ENCODE data around the gene GRAMD4. TPM values are rescaled to one million over a fixed set of nuclear protein-coding genes. Genes with fewer than 3 reads are reported as not detected.
A peak's percentile ranks its signal among the peaks of the same experiment; 100 is the strongest.

The GRAMD4 gene, protein sequence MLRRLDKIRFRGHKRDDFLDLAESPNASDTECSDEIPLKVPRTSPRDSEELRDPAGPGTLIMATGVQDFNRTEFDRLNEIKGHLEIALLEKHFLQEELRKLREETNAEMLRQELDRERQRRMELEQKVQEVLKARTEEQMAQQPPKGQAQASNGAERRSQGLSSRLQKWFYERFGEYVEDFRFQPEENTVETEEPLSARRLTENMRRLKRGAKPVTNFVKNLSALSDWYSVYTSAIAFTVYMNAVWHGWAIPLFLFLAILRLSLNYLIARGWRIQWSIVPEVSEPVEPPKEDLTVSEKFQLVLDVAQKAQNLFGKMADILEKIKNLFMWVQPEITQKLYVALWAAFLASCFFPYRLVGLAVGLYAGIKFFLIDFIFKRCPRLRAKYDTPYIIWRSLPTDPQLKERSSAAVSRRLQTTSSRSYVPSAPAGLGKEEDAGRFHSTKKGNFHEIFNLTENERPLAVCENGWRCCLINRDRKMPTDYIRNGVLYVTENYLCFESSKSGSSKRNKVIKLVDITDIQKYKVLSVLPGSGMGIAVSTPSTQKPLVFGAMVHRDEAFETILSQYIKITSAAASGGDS
- total RNA-seq: 30.9 and 50.4 TPM in 2 replicates

DNA sequence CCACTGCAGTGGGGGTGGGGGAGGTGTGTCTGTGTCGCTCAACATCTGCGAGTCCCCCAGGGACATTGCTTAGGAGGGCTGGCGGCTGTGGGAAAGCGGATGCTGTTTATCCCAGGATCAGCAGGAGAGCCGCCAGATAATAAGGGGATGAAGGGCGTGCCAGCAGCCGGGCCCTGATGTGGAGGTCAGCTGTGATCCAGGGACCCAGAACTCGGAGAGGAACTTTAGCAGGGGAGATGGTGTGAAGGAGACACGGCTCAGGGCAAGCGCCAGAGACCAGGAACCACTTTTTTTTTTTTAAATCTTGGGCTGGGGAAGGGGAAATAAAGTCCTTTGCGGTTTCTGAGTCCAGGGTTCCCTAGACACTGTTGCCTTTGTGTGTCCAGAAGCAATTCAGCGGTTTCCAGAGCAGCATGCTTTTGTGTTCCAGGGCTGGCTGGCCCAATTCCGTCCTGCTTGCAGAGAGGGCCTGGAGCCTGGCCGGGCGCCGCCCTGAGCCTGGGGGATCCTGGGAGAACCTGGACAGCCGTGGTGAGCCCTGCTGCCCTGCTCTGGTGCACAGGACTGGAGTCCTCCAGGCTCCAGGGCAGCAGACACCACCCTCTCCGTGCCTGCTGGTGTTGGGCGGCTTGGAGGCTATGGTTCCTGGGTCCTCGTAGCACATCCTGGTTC lies at the start of gene GRAMD4:
GRAMD4 (plus strand) TSS at position 557 of the 672 bp plus-strand sequence. CDS start 6,414 bp downstream, outside the sequence.
- no peak for DNase-seq (ENCODE audit: low read depth in 2 of 2)

DNA sequence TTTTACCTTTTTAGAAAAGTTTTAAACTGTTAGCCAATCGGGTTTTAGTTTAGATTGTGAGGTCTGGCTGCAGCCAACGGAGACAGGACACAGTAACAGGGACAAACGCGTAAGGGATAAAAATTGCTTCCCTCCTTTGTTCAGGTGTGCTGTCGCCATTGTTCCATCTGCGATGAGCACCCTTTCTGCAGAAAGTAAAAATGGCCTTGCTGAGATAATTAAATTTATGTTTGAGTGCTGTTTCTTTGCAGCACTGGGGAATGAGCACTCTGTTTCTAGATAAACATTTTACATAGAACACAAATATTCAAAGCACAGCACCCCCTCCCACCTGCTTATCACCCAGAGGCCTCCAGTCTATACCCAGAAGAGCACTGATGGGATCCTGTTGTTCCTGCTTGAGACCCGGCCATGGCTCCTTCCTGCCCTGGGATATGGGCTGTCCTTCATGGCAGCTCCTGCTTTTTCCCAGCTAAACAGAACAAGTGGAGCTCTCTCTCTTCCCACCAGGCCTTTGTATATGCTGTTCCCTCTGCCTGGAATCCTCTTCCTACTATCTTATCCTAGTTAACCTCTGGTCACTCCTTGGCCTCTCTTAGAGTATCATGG lies 48.4 kb upstream of the GRAMD4 start:
- no peak for DNase-seq (ENCODE audit: low read depth in 2 of 2)

DNA sequence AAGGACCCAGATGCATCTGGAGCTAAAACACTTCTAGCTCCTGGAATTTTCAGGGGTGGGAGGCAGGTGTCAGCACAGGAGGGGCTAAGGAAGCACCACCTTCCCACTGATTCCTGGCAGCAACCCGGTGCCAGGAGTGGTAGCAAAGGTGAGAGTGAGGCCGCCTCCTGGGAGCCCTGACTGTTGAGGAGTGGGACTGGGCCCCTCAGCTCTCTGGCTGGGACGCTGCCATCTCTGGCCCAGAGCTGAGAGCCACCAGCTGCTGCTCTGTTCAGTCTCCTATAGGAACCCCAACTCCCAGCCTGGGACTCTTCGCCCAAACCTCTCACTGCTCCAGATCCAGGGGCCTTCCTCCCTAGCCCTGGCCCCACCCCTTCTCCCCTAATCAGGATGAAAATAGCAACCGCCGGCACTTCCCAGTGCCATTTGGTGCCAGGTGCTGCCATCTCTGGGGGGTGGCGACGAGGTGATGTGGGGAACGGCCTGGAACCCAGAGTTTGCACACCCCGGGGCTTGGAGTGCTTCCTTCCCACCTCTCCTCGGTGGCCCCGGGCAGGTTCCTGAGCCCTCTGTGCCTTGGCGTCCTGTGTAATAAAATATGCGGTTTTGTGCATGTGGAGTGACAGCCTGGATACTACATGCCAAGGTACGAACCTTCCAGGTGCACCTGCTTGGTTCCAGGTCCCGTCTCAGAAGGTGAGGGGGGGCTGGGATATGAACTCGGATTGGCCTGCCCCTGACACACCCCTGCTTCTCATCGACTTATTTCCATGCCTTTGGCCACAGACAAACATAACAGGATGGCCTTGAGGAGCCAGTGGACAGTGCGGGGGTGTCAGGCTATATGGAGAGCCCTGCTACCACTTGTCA lies 47.0 kb upstream of the GRAMD4 start:
- no peak for DNase-seq (ENCODE audit: low read depth in 2 of 2)

DNA sequence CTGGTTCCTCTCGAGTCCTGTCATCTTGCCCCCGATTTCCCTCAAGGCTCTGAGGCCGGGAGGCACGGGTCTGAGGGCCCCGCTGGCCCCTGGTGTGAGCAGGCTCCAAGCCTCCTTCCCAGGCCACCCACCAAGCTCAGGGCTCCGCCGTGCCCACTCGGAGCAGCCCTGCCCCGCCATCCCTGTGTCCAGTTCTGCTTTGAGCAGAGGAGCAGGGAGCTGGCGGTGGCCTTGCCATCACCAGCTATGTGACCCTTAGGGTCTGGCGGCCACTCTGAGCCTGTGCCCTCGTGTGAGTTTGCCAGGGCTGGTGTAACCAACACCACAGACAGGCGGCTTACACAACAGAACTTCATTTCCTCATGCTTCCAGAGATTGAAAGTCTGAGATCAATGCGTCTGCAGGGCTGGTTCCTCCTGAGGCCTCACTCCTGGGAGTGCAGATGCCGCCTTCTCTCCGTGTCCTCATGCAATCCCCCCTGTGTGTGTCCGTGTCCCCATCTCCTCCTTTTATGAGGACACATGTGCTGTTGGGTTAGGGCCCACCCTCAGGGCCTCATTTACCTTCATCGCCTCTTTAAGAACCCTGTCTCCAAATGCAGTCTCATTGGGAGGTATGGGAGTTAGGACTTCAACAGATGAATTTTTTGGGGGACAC lies 46.3 kb upstream of the GRAMD4 start:
- no peak for DNase-seq (ENCODE audit: low read depth in 2 of 2)

DNA sequence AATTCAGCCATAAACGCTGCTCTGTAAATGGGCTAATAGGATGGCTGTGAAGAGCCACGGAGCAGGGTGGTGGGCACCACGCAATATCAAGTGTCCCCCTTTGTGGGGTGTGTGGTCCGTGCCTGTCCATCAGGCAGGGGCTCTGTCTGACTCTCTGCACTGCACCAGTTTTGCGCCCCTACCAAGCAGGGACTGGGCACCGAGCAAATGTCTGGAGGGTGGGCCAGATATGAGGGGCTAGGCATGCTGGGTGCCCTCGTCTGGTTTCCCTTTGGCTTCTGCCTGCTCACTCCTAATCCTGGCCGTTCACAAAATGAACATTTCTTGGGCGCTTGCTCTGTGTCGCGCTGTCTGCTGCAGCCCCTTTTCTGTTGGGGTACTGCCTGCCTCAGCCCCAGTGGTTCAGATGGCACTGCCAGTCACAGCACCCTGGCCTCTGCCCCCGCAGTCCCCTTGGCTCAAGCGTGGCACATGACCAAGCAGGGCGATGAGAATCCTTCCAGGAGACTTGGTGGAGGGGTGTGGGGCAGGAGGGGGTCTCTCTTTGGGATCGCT lies 45.7 kb upstream of the GRAMD4 start:
- no peak for DNase-seq (ENCODE audit: low read depth in 2 of 2)

DNA sequence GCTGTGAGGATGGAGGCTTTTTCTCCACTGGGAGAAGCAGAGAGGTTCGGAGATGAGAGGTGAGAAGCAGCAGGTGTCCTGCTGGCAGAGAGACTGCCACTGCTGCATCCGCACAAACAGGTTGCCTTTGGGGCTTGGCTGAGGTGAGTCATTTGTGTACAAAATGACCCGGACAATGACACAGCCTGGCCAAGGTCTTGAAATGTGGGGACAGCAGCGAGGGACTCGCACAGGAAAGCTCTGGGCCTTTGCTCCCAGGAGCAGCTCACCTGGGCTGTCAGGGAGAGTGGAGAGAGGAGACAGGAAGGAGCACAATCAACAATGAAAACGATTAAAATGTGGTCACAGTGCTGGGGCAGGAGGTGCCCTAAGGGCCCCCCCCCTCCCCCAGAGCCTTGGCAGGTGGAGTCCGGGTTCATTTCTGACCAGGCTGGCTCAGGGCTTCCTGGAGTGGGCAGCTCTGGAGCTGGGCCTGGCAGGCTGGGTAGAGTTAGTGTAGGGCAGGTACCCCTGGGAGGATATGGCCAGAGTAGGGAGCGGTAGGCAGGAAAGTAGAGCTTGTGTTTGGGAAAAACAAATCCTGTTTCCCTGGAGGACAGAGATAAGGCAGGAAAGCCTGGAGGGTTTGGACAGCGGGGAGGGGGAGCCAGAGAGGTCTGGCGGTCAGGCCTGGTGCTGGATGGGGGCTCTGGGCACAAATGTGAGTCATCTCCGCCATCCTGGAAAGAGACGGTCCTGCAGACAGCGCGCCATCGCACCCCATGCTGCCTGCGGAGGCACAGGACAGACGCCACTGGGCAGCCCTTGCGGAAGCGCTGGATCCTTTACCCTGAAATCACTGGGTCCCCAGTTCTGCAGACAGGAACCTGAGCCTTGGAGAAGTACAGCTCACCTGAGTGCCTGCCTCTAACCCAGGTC lies 44.9 kb upstream of the GRAMD4 start:
- peak; percentile 76 to 85 for DNase-seq (ENCODE audit: low read depth in 2 of 2)

DNA sequence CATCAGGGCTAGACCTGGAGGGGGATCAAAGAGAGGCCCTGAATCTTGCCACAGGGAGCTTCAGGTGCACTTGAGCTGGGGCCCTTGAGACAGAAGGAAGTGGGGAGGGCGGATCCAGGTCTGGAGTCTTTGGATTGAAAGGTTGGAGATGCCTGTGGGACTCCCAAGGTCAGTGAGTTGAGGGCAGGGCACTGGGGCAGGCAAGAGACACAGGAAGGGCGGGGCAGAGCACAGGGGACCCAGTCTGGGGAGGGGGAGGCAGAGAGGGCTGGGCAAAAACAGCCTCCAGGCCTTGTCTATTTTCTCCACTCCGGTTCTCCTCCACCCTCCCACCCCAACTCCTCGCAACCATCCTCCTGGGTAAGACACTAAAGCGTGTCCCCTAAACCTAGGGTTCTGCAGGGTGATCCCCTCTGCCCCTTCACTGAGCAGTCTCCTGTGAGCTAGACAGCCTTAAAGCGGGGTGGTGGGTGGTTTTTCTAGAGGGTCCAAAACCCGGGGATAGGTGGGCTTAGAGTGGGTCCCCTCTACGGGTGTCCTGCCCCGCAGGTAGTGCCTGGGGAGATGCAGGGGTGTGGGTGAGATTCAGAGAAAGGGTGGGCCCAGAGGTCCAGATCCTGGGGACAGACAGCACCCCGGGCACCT lies 44.2 kb upstream of the GRAMD4 start:
- DNase-seq (ENCODE audit: low read depth in 2 of 2): no peak

DNA sequence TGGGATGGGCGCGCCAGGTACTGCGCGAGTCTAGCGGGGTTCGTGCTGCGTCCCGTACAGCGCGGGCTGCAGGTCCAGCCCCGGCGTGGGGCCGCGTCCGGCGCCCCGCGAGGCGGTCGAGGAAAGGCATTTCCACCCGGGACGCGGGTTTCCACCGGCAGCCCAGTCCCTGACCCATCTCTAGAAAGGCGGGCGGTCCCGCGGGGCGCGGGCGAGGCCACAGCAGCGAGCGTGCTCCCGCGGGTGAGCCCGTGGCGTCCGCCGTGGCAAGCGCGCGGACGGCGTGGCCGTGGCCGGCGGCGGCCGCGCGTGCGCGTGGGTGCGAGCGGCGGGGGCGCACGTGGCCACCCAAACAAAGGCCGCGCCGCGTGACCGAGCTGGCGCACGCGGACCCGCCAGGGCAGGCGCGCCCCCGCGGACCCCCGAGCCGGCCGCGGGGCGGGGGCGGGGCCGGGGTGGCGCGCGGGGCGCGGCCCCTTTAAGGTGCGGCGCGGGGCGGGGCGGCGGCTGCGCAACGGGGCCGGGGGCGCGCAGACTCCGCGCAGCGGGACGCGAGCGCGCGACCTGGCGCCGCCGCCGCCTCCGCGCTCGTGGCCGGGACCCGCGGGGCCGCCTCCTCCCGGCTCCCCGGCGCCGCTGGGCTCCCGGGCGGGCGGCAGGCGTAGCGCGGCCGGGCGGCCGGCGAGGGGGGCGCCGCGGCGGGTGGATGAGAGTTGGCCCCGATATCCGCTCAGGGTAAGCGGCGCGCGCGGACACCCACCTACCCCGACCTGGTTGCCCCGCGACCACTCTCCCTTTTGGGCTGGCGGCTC lies 43.4 kb upstream of the GRAMD4 start:
- DNase-seq (ENCODE audit: low read depth in 2 of 2): peak in 1 of 2 donors; percentile 60

DNA sequence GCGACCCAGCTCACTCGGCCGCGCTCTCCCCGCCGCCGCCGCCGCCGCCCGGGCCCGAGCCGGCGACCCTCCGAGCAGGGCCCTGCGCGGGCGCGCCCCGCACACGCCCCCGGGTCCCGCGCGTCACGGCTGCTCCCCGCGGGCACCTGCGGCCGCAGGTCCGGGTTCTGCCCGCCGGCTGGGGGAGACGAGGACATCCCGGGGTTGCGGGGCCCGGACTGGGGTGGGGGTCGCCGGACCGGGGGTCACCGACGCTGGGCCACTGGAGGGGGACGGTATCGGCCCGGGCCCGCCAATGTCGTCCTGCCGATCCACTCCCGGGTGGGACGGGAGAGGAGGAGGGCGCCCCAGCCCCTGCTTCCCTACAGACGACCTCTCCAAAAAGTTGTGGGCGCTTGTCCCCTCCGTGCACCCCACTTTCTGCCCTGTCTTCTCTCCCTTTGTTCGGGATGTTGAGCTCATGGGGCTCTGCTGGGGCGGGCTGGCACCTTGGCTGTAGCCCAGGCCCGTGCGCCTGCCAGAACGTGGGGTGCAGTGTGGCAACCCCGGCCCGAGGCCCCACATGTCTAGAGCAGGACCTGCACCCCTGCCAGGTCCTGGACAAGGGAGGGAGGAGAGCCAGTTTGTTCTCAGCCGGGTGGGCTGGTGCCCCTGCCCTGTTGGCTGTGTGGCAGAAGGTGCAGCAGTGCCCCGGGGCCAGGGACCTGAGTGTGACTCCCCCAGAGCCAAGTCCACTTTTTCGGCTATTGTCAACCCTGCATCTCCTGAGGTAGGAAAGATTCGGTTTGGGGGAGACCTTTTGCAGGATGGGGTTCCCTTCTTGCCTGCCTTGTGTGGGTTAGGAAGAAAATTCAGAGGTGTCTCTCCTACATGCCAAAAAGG lies 42.6 kb upstream of the GRAMD4 start:
- no peak for DNase-seq (ENCODE audit: low read depth in 2 of 2)

DNA sequence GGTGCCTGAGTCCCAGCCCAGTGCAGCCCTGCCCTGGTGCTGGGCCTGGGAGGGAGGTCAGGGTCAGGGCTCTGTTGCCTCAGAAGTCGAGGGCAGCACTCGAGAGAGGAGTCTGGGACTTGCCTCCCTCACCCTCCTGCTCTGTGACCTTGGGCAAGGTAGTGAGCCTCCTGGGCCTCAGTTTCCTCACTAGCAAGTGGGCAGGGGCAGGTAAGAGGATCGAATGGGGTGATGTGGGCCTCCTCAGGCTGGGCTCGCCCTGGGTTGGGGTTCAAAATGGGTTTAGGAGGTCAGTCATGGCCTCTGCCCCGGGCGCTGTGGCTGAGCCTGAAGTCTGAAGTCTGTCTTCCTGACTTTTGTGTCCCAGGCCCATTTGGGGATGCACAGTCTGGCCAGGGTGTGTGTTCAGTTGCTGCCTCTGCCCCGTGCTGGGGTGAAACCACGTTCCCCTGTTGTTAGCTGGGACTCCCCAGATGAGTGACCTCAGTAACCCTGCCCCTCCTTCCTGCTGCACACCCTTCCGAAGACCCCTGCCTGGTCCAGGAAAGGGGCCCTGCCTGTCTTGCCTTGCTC lies 41.8 kb upstream of the GRAMD4 start:
- DNase-seq (ENCODE audit: low read depth in 2 of 2): no peak

DNA sequence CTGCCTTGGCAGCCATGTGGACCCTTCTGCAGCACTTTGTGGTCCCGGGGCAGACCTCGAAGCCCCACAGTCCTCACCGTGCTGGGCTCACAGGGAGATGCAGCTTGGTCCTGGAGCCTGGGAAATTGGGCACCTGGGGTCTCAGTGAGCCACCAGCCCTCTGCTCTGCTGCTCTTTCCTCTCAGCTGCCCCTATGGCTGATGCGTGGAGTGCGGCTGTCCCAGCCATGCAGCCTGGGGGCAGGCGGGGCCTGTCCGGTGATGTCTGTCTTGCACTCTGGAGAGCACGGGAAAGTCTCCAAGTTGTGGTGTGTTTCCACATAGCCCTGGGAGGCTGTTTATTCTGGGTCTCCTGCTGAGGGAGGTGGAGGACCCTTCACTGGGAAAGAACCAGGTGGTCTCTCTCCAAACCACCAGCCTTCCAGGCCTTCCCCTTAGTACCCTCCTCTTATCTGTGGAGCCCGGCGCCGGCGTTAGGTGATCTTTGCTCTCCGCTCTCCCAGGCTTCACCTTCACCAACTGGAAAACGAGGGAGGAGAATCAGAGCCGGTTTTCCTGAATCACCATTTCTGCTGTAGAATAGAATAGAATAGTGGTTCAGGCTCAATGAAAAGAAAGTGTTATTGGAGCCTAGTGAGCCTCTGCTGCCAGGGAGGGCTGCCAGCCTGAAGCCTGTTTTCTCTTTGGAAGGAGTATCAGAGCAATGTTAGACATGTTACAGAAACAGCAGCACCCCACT lies 41.2 kb upstream of the GRAMD4 start:
- no peak for DNase-seq (ENCODE audit: low read depth in 2 of 2)

DNA sequence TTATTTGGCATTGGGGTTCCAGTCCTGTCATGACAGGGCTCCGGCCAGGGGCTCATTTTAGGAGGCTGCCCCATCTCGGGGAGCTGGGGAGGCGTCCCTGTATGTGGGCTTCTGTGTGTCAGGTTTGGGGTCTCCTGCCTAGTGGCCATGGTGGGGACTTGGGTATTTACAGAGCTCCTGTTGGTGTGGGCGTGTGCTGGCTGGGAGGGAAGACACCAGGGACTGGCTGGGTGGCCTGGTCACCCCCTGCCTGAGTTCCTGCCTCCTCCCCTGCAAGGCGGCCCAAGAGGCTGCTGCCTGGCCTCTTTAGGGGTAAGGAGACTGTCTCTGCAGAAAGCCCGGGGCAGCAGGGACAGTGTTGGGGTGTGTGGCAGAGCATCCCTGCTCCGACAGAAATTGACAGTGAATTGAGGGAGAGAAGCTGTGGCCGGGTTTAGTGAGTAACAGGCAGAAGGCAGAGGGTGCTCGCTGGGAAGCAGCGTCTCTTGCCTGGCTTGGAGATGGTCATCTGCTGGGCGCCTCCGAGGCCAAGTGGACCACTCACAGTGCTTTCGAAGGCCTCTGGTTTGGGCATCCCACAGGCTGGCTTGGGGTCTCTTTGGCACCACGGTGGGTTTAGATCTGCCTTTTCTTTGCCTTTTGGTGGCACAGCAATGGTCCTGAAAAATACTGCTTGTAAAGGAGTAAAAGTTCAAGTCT lies 40.3 kb upstream of the GRAMD4 start:
- no peak for DNase-seq (ENCODE audit: low read depth in 2 of 2)

DNA sequence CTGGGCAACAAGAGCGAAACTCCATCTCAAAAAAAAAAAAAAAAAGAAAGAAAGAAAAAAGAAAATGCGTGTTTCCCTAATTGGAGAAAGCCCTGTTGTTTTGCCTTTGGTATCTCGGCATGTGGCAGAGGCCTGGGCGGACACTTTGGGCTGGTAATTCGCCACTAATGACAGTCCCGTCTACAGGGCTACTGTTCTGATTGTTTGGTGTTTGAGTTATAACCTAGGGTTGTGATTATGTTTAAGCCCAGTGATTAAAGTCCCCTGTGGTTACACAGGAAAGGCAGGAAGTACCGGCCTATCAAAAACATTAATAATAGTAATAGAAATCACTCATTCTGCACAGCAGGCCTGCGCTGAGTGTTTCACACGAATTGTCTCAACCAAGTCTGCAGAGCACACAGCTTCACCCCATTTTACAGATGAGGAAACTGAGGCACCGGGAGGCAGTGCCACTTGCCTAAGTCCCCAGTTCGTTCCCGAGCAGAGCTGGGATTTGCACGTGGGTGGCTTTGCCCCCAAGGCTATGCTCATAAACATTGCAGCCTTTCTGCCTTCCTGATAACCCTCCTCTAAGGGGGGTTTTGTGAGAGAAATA lies 39.1 kb upstream of the GRAMD4 start:
- peak in 1 of 2 donors; percentile 33 for DNase-seq (ENCODE audit: low read depth in 2 of 2)

DNA sequence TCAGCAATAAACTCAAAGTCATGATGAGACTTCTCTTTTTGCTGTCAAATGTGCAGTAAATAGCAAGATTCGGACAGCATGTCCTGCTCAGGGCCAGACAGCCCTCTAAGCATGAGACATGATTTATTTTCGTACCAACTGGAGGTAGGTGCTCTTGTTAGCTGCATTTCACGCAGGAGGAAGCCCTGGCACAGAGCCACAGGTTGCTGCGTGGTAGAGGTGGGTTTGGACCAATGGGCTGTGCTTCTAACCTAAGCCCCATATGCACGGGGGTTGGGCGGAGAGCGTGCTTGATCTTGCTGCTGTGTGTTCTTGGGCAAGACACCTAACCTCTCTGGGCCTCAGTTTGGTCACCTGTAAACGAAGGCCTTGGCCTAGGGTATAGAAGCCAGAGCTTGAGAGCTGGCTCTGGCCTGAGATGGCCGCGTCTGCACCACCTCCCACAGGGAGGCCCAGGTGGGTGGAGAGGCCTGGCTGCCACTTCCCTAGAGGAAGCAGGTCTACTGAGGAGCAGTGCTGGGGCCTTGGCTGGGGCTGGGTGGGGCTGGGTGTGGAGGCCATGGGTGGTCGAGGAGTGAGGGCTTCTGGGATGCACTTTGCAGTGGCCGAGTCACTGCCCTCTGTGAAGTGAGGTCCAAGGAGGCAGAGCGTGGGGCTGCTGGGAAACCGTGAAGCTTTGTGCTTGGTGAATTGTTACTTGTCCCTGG lies 38.5 kb upstream of the GRAMD4 start:
- DNase-seq (ENCODE audit: low read depth in 2 of 2): no peak

All from dermis microvascular lymphatic vessel endothelial cell (primary cell).